Prostate gland (tissue), 2 donors: Measurements from ENCODE around the gene CHMP6. TPM values are rescaled to one million over a fixed set of nuclear protein-coding genes. Genes with fewer than 3 reads are reported as not detected.
A peak's percentile ranks its signal among the peaks of the same experiment; 100 is the strongest.

ENCODE experiments used
- DNase-seq: peaks from one replicate; pipeline ENCODE4 v3.0.0-alpha.2; 2019; ENCODE audit warnings: low spot score
- H3K27ac ChIP-seq, 2 donors: fragments of 200-600 bp; sonication (generic); 2 replicates each; pipeline ENCODE4 v1.5.1; 2017 to 2019
- H3K27me3 ChIP-seq: fragments of 200-600 bp; sonication (generic); replicated peaks from 2 replicates; pipeline ENCODE4 v1.5.1; 2019; ENCODE audit not compliant: insufficient read depth
- H3K36me3 ChIP-seq, 2 donors: fragments of 200-600 bp; sonication (generic); 1 replicate in 1 of 2; 2 replicates in 1 of 2; pipeline versions ENCODE4 v1.5.1 to v1.8.1; 2017 to 2019
- H3K4me1 ChIP-seq: fragments of 200-600 bp; sonication (generic); replicated peaks from 2 replicates; pipeline ENCODE4 v1.5.1; 2019
- H3K4me3 ChIP-seq, 2 donors: fragments of 200-600 bp; sonication (generic); 2 replicates each; pipeline ENCODE4 v1.5.1; 2017 to 2019
- H3K9me3 ChIP-seq: fragments of 200-600 bp; sonication (generic); 2 replicates; pipeline ENCODE4 v1.5.1; 2017
- CTCF ChIP-seq, 4 experiments: fragments of 200-600 bp in 2 of 4; fragments of 450-650 bp in 2 of 4; sonication (generic) in 2 of 4; IDR thresholded peaks; 1 replicate in 3 of 4; 2 replicates in 1 of 4; pipeline ENCODE4 v1.5.1; 2016 to 2019; ENCODE audit warnings: antibody characterized with exemption in 4 of 4, mild to moderate bottlenecking in 2 of 4, moderate library complexity in 2 of 4
- POLR2A ChIP-seq: fragments of 450-650 bp; IDR thresholded peaks from one replicate; pipeline ENCODE4 v1.6.1; 2016; ENCODE audit warnings: antibody characterized with exemption, mild to moderate bottlenecking
- POLR2AphosphoS5 ChIP-seq: sonication (generic); formaldehyde crosslinking; IDR thresholded peaks from one replicate; pipeline ENCODE4 v1.6.1; 2017; ENCODE audit warnings: antibody characterized with exemption
- WGBS: methylation state at CpG from one replicate; pipeline ENCODE4 v1.1.5; 2018; 5-methylcytosine and 5-hydroxymethylcytosine counted together
- intact Hi-C: fragments of 100-400 bp; cut with DNase I; formaldehyde crosslinking; loops from one replicate; pipeline ENCODE4 v1.14.2; 2022
- total RNA-seq, 2 donors: library from RNA; depleted of rRNA; stranded (reverse); fragments of >200 nt; gene quantifications; one replicate each; pipeline ENCODE4 v1.1.0, GENCODE V29; 2016

The CHMP6 gene
- total RNA-seq, 2 donors from 2014 or later, result 30.6 to 35.3 TPM

GRCh38 chr17:80961541-80962330 is 29.9 kb upstream of the CHMP6 start:
- no peak overlapping the region for H3K4me3 ChIP-seq
- no peaks in the 10 kb centered on the region for H3K36me3 ChIP-seq
- no peaks in the 10 kb centered on the region for H3K27me3 ChIP-seq
- intact Hi-C loops, result loop anchor here (10.0 kb wide), 1 partner anchor 507 kb away; no protein-coding TSS in a partner anchor
- DNase-seq, result no peak
- 48% methylated on average over 19 of the region's 21 CpGs for WGBS
- TF ChIP-seq POLR2AphosphoS5, result peak; percentile 46
- peak in 1 of 4 experiments; percentile 9 for TF ChIP-seq CTCF (IDR thresholded peaks at IDR 0.05)
- TF ChIP-seq POLR2A, result no peak
- peak overlapping the region; percentile 72 to 76 for H3K27ac ChIP-seq
- peaks cover 12% of the 10 kb centered on the region for H3K4me1 ChIP-seq
- H3K9me3 ChIP-seq, result no peaks in the 10 kb centered on the region

- intact Hi-C loops, result loop anchor here (10.0 kb wide), 1 partner anchor 508 kb away; no protein-coding TSS in a partner anchor
- Histone ChIP-seq H3K4me1 (peaks cover 12% of the 10 kb centered on the region), H3K27me3 (no peaks in the 10 kb centered on the region), H3K36me3 (no peaks in the 10 kb centered on the region), H3K27ac (peak overlapping the region; percentile 47 to 72), H3K9me3 (no peaks in the 10 kb centered on the region), H3K4me3 (no peak overlapping the region)
- 89% methylated on average over 41 of the region's 41 CpGs for WGBS
- no peak for TF ChIP-seq POLR2A
- TF ChIP-seq POLR2AphosphoS5, result no peak
- no peak for TF ChIP-seq CTCF (IDR thresholded peaks at IDR 0.05)
- DNase-seq, result no peak
These were observed 29.0 kb upstream of the CHMP6 start for GRCh38 chr17:80962356-80963329.

- Histone ChIP-seq H3K9me3 (no peaks in the 10 kb centered on the region), H3K27me3 (no peaks in the 10 kb centered on the region), H3K4me3 (no peak overlapping the region), H3K4me1 (peaks cover 15% of the 10 kb centered on the region), H3K27ac (no peak overlapping the region), H3K36me3 (no peaks in the 10 kb centered on the region)
- TF ChIP-seq POLR2A (no peak), CTCF (IDR thresholded peaks at IDR 0.05) (no peak), POLR2AphosphoS5 (no peak)
- 90% methylated on average over 46 of the region's 49 CpGs for whole genome bisulfite sequencing
- intact Hi-C loops, result loop anchor here (10.0 kb wide), 1 partner anchor 509 kb away; no protein-coding TSS in a partner anchor
- DNase-seq, result no peak
These were observed 27.7 kb upstream of the CHMP6 start for GRCh38 chr17:80963812-80964543.

GRCh38 chr17:80964544-80964856 is 27.1 kb upstream of the CHMP6 start:
- WGBS, result 91% methylated on average over 14 of the region's 14 CpGs
- no peak for TF ChIP-seq POLR2A
- TF ChIP-seq CTCF (IDR thresholded peaks at IDR 0.05), result no peak
- TF ChIP-seq POLR2AphosphoS5, result no peak
- H3K9me3 ChIP-seq, result no peaks in the 10 kb centered on the region
- H3K4me1 ChIP-seq, result peaks cover 13% of the 10 kb centered on the region
- H3K4me3 ChIP-seq, result no peak overlapping the region
- no peaks in the 10 kb centered on the region for H3K36me3 ChIP-seq
- H3K27me3 ChIP-seq, result no peaks in the 10 kb centered on the region
- DNase-seq, result no peak
- intact Hi-C loops, result loop anchor here (10.0 kb wide), 1 partner anchor 510 kb away; no protein-coding TSS in a partner anchor
- H3K27ac ChIP-seq, result no peak overlapping the region
